Iris pigment epithelial cell (primary cell): ENCODE data around the gene PIP5K1B.

ENCODE experiments used
- DNase-seq: peaks from one replicate; pipeline ENCODE4 v3.0.0-alpha.2; 2011; ENCODE audit warnings: low read depth

Gene PIP5K1B

DNA sequence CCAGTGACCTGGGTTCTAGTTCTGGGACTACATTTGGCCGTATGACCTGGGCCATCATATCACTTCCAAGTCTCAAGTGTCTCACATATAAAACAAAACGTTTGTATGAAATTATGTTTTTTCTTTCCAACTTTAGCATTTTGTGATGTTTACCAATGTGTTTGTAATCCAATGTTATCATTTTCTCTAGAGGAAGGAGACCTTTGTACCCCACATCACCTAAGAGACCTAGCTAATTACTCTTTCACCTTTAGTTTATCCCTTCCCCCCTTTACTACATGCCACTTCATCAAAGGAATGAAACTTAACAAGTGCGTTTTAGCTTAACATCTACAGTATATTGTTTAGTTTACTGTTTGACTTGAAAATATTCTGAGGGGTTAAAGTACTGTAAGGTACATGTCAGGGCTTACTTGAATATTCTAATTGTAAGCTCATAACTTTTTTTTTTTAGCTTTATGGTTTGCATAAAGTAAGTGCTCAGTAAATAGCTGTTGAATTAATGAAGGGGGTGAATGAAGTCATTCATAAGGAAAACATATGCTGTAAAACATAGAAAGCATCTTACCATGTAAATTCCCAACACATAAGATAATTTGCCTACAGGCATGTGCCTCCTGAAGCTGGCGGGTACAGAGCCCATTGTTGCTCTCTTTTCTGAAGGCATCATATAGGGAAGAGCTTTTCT, 2.9 kb downstream of the PIP5K1B start:
- DNase-seq: no peak

GRCh38 chr9:68708513-68708912, 3.5 kb downstream of the PIP5K1B start:
- no peak for DNase-seq

DNA sequence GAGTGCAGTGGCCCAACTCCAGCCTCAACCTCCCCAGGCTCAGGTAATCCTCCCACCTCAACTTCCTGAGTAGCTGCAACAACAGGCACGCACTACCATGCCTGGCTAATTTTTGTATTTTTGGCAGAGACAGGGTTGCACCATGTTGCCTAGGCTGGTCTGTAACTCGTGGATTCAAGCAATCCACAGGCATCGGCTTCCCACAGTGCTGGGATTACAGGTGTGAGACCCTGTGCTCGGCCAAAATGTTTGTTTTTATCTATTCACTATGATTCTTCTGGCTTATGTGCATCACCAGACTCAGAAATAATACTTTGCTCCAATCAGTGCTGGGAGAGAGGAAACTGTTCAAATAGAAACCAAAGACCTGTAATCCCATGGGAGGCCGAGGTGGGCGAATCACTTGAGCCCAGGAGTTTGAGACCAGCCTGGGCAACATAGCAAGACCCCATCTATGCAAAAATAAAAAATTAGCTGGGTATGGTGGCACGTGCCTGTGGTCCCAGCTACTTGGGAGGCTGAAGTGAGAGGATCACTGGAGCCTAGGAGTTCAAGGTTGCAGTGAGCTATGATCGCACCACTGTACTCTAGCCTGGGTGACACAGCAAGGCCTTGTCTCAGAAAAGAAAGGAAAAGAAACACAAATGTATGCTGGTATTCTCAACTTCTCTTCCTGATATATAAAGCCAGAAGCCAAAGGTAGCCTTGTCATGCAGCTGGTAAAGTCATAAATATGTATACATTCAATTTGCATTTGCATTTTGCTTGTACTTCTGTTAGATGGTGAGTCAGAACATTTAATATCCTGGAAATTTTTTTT, 4.5 kb downstream of the PIP5K1B start:
- no peak for DNase-seq

DNA sequence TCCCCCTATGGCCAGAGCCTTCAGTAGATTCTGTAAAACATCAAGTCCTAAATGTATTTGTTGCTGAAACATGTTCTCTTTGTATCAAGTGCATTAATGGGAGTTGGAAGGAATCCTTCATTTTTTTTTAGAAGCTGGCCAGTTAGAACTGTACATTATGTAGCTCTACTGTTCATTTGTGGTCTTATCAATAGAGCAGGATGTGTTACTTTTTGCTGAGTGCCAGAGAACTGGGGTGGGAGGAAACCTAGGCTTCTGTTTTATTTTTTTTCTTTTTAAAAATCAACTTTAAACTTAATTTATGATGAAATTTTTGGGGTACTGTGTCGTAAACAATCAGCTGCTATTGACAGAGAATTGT, 5.1 kb downstream of the PIP5K1B start:
- no peak for DNase-seq

DNA sequence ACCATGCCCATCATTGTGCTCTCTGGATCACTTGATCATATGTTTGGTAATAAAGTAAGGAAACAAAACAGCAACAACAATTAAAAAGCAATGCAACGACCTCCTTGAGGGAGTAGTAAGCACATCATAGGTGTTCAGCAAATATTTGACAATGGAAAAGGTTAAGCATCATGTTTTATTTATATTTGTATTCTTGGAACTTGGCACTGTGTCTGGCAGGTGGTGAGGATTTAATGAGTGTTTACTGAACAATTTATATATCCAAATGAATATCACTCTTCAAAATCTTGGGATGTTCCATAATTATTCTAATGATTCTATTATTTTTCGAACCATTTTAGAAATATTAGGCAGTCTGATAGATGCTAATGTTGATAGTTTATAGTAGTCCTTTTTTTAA, 6.2 kb downstream of the PIP5K1B start:
- no peak for DNase-seq

DNA sequence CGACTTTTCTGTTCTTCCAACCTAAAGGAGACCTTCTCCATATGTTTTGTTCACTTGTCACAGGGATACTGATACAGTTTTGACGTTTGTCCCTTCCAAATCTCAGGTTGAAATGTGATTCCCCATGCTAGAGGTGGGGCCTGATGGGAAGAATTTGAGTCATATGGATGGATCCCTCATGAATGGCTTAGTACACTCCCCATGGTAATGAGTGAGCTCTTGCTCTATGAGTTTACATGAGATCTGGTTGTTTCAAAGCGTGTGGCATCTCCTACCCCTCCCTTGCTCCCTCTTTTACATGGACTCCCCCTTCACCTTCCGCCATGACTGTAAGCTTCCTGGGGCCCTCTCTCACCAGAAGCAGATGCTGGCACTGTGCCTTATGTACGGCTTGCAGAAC, 6.9 kb downstream of the PIP5K1B start:
- no peak for DNase-seq

DNA sequence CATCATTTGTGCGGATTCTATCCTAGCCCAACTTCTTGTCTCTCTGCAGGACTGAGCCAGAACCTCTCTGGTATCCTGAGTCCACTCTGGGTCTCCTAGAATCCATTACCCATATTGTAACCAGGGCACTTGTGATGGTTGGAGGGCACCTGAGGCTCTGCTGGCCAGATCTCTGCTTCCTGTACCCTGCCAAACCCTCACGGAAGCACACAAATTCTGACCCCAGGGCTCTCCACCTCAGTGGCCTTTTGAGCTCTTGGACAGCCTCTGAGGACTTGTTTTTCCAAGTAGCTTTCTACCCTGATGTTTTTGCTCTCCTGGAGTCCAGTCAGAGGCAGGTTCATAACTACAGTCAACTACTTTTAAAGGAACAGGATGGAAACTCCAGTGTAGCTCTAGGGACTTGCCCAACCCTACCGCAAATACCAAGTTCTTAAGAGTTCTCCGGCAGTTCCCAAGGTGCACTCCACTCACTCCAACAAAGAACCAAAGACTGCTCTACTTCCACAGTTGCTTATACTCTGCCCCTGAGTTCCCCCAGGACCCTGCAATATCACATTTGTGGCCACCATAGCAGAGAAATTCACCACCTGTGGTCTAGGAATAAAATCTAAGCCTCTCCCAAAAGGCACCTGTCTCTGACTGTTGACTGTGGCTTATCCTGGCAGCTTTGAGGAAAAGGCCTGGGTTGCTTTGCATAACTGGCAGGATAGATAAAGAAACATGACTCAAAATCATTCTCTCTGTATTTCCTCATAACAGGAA, 9.6 kb downstream of the PIP5K1B start:
- DNase-seq: no peak

DNA sequence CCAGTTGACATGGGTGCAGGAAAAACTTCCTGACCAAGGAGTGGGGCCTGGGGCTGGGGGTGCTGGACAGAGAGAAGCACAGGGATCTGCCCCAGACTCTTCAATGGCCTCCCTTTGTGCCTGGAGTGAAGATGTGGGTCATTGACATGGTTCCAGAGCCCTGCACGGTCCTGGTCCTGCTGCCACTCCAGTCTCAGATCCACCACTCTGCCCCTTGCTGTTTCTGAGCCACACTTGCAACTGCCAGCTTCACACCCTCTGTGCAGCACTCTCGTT, 10.1 kb downstream of the PIP5K1B start:
- DNase-seq: no peak

GRCh38 chr9:68717552-68718443, 12.8 kb downstream of the PIP5K1B start:
- no peak for DNase-seq

DNA sequence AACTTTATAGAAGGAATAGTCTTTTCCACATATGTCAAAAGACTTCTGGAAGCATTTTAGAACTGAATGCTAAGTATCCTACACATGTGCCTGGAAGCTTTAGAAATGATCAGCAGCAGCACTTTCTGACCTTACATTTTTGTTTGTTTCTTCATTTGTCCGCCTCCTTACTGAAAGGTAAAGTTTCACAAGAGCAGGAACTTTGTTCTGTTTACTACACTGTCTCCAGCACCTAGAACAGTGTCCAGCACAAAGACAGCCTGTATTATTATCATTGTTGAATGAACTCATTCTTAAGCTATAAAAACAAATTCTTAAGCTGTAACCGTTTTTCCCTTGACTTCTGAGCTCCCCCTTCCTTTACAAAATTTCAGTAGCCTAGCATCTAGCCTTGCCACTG, 14.8 kb downstream of the PIP5K1B start:
- DNase-seq: no peak

DNA sequence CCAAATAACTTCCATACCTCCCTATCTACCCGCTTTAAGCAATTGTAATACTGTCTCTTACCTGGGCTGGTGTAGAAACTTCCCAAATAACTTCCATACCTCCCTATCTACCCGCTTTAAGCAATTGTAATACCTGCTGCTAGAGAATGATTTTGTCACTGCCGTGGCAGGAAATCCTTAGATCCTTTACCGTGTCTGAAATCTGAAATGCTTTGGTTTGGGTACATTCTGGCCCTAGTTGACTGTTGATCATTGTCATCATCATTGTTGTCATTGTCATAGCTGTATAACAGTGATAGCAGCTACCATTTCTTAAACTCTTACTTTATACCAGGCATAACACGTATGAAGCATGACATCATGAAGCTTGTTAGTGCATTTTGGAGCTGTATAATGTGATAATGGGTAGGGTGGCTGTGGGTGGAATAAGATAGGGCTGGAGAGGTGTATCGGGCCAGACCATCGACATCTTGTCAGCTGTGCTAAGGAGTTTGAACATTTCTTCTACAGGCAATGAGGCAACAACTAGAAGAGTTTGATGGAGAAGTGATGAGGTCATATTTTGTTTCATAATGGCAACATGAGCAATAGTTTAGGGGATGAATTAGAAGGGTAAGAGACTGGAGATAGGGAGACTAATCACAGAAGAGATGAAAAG, 15.7 kb downstream of the PIP5K1B start:
- no peak for DNase-seq

DNA sequence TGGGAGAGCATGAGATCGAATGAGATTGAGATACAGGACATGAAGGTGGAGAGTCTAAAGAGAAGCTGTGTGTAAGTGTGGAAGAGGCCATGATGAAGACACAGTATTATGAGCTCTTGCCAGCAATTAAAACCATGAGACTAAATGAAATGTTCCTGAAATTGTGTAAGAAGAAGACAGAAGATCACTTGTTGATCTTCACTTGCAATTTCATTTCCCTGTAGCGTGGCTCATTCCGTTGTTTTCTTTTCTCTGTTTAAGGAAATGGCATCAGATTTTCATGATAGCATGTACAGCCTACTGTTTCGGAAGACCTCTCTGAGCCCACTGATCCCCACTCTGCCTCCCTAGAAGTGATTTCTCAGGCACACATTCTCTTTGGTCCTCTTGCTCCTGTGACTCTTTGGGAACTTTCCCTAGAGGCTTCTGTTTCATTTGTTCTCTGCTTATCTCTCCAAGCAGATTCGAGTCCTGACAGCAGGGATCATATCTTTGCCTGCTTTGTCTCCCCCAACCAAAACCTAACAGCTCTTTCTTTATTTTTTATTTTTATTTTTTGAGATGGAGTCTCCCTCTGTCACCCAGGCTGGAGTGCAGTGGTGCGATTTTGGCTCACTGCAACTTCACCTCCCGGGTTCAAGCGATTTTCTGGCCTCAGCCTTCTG, 16.8 kb downstream of the PIP5K1B start:
- DNase-seq: no peak

DNA sequence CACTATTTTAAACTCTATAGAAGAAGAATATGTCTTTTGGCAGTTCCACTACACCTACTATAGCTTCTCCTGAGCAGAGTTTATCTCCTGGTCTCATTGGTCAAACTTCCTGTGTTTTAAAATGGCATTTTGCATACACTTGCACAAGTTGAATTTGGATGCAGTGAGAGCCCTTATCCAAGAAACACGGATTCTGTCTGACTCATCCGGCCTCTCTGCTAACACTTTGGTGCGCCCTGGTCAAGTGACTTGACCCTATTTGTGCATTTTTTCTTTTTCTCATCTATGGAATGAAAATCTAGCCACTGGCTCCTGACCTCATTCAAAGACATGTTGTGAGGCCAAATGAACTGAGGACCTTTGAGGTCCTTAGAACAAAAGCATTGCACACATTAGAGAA, 20.0 kb downstream of the PIP5K1B start:
- no peak for DNase-seq

DNA sequence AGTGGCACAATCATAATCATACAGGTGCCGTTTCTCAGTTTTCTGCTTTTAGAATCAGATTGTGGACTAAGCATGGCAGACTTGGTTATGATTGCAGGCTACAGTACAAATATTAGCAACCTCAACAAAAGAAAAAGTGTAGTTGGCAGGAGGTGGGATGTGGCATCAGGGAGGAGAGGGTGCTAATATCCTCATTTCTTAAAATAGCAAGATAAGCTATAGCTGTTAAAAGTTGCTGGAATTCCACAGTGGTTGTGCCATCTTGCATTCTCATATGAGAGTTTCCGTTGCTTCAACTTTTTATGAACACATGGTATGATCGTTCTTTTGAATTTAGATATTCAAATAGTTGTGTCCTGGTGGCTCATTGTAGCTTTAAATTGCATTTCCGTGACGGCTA, 21.4 kb downstream of the PIP5K1B start:
- DNase-seq: no peak

DNA sequence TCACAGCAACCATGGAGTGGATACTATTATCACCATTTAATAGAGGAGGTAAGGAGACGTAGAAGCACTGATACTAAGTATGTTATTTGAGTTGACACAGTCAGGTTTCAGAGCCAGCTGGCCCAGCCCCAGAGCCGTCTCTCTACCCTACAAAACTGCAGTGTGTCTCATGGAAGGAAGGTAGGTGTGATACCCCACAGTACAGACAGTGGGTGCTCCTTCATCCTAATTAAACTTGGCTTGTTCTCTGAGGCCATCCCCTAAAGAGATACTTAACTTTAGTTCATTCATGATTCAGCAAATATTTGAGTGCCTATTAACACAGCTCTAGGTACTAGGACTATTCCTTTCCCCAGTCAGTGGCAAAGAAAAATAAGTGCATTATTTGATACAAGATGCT, 22.6 kb downstream of the PIP5K1B start:
- DNase-seq: no peak

DNA sequence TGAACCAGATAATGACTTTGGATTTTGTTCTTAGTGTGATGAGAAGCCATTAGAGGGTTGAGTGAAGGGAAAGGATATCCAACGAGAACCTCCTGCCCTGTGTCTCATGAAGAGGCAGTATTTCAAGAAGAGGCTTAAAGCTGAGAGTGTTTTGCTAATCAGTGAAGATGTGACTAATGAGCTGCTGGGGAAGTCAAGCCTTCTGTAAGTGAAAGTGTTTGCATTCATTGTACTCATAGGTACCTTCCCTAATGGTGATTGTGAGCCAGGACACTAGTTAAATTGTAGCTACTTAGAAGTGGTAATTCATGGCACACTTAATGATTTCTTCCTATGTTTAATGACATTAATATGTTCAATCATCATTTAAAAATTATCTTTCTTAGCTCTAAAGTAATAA, 23.7 kb downstream of the PIP5K1B start:
- no peak for DNase-seq

GRCh38 chr9:68730570-68731235, 25.7 kb downstream of the PIP5K1B start:
- no peak for DNase-seq

DNA sequence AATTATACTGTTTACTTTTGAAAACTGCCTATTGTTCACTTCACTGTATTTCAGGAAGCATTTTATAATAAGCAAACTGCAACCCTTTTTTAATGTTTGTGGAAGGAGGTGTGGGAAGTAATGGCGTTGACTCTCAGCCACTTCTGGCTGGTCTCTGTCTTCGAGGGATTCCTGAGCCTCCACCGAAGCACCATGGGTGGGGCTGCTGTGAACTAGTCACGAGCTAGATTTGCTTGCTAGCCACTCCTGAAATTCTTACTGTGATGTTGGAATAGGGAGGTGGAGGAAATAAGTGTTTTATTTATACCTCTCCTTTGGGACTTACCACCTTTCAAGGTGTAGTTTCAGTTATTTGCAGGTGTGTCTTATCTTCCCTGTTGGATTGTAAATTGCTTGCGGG, 26.8 kb downstream of the PIP5K1B start:
- no peak for DNase-seq

- no peak for DNase-seq
Measured at GRCh38 chr9:68732405-68733020, 27.5 kb downstream of the PIP5K1B start.

- no peak for DNase-seq
Measured at GRCh38 chr9:68733021-68733405, 28.0 kb downstream of the PIP5K1B start.
